Measurements from ENCODE around the gene KLHL42.
"Not testable (repeated sequence)": the region's sequence is repeated elsewhere in the genome, so short reads cannot be mapped to it uniquely, and the experiment has no call there.

The KLHL42 gene

GRCh38 chr12:27779920-27780611 is at the start of gene KLHL42, which contains the start of gene MANSC4:
KLHL42 (plus strand) TSS chr12:27780233; CDS start chr12:27780331, 98 bp downstream.
MANSC4 (minus strand) TSS chr12:27780236; CDS start chr12:27771276, 8,960 bp downstream.
- Histone ChIP-seq H3K9me3 (ENCODE audit: control insufficient read depth, low read depth, low read length) (no peaks in the 10 kb centered on the region), H3K27ac (ENCODE audit: low read length) (no peak within 1 kb of the TSS), H3K4me3 (ENCODE audit: low read length) (peak within 1 kb of the TSS; percentile 60)

GRCh38 chr12:27732281-27732680 is 47.8 kb upstream of the KLHL42 start:
- Histone ChIP-seq H3K9ac (ENCODE audit: low read length) (no peak overlapping the region), H3K27ac (ENCODE audit: low read length) (no peak overlapping the region), H3K27me3 (ENCODE audit: control insufficient read depth, insufficient read depth, low read length) (no peaks in the 10 kb centered on the region), H3K4me1 (ENCODE audit: control insufficient read depth, low read depth, low read length) (no peaks in the 10 kb centered on the region), H3K9me3 (ENCODE audit: control insufficient read depth, low read depth, low read length) (no peaks in the 10 kb centered on the region), H3K4me3 (ENCODE audit: low read length) (no peak overlapping the region), H3K36me3 (ENCODE audit: control insufficient read depth, low read depth, low read length) (peaks cover 27% of the 10 kb centered on the region)

More at GRCh38 chr12:27779920-27780611, at the start of gene KLHL42, which contains the start of gene MANSC4:
- Histone ChIP-seq H3K9ac (ENCODE audit: low read length) (peak within 1 kb of the TSS; percentile 72), H3K27me3 (ENCODE audit: control insufficient read depth, insufficient read depth, low read length) (no peaks in the 10 kb centered on the region), H3K36me3 (ENCODE audit: control insufficient read depth, low read depth, low read length) (no peaks in the 10 kb centered on the region), H3K4me1 (ENCODE audit: control insufficient read depth, low read depth, low read length) (peaks cover 24% of the 10 kb centered on the region)

GRCh38 chr12:27733052-27733656 is 46.9 kb upstream of the KLHL42 start:
- no peak overlapping the region for H3K27ac ChIP-seq (ENCODE audit: low read length)
- H3K36me3 ChIP-seq (ENCODE audit: control insufficient read depth, low read depth, low read length), result peaks cover 31% of the 10 kb centered on the region
- no peaks in the 10 kb centered on the region for H3K9me3 ChIP-seq (ENCODE audit: control insufficient read depth, low read depth, low read length)
- H3K9ac ChIP-seq (ENCODE audit: low read length), result no peak overlapping the region
- no peaks in the 10 kb centered on the region for H3K27me3 ChIP-seq (ENCODE audit: control insufficient read depth, insufficient read depth, low read length)
- no peaks in the 10 kb centered on the region for H3K4me1 ChIP-seq (ENCODE audit: control insufficient read depth, low read depth, low read length)
- no peak overlapping the region for H3K4me3 ChIP-seq (ENCODE audit: low read length)

GRCh38 chr12:27733791-27734190 is 46.2 kb upstream of the KLHL42 start:
- no peak overlapping the region for H3K9ac ChIP-seq (ENCODE audit: low read length)
- H3K9me3 ChIP-seq (ENCODE audit: control insufficient read depth, low read depth, low read length), result no peaks in the 10 kb centered on the region
- no peak overlapping the region for H3K4me3 ChIP-seq (ENCODE audit: low read length)
- no peak overlapping the region for H3K27ac ChIP-seq (ENCODE audit: low read length)
- no peaks in the 10 kb centered on the region for H3K27me3 ChIP-seq (ENCODE audit: control insufficient read depth, insufficient read depth, low read length)
- H3K4me1 ChIP-seq (ENCODE audit: control insufficient read depth, low read depth, low read length), result no peaks in the 10 kb centered on the region
- peaks cover 28% of the 10 kb centered on the region for H3K36me3 ChIP-seq (ENCODE audit: control insufficient read depth, low read depth, low read length)

- H3K36me3 ChIP-seq (ENCODE audit: control insufficient read depth, low read depth, low read length), result peaks cover 31% of the 10 kb centered on the region
- not testable (repeated sequence) for H3K27me3 ChIP-seq (ENCODE audit: control insufficient read depth, insufficient read depth, low read length); H3K27ac ChIP-seq (ENCODE audit: low read length)
These were observed 45.7 kb upstream of the KLHL42 start for GRCh38 chr12:27734321-27734720.

GRCh38 chr12:27743601-27744000 is 36.4 kb upstream of the KLHL42 start:
- Histone ChIP-seq H3K4me3 (ENCODE audit: low read length) (no peak overlapping the region), H3K4me1 (ENCODE audit: control insufficient read depth, low read depth, low read length) (no peaks in the 10 kb centered on the region), H3K9me3 (ENCODE audit: control insufficient read depth, low read depth, low read length) (no peaks in the 10 kb centered on the region), H3K9ac (ENCODE audit: low read length) (no peak overlapping the region), H3K36me3 (ENCODE audit: control insufficient read depth, low read depth, low read length) (peaks cover 11% of the 10 kb centered on the region), H3K27ac (ENCODE audit: low read length) (no peak overlapping the region), H3K27me3 (ENCODE audit: control insufficient read depth, insufficient read depth, low read length) (no peaks in the 10 kb centered on the region)

More at GRCh38 chr12:27734321-27734720, 45.7 kb upstream of the KLHL42 start:
- not testable (repeated sequence) for H3K9ac ChIP-seq (ENCODE audit: low read length); H3K9me3 ChIP-seq (ENCODE audit: control insufficient read depth, low read depth, low read length); H3K4me1 ChIP-seq (ENCODE audit: control insufficient read depth, low read depth, low read length); H3K4me3 ChIP-seq (ENCODE audit: low read length)

- not testable (repeated sequence) for H3K4me3 ChIP-seq (ENCODE audit: low read length); H3K27ac ChIP-seq (ENCODE audit: low read length)
These were observed 34.3 kb upstream of the KLHL42 start for GRCh38 chr12:27745734-27746133.

GRCh38 chr12:27747111-27747820 is 32.8 kb upstream of the KLHL42 start:
- no peaks in the 10 kb centered on the region for H3K4me1 ChIP-seq (ENCODE audit: control insufficient read depth, low read depth, low read length)
- H3K4me3 ChIP-seq (ENCODE audit: low read length), result no peak overlapping the region
- no peaks in the 10 kb centered on the region for H3K36me3 ChIP-seq (ENCODE audit: control insufficient read depth, low read depth, low read length)
- no peaks in the 10 kb centered on the region for H3K9me3 ChIP-seq (ENCODE audit: control insufficient read depth, low read depth, low read length)
- no peak overlapping the region for H3K27ac ChIP-seq (ENCODE audit: low read length)
- H3K27me3 ChIP-seq (ENCODE audit: control insufficient read depth, insufficient read depth, low read length), result no peaks in the 10 kb centered on the region
- H3K9ac ChIP-seq (ENCODE audit: low read length), result no peak overlapping the region

More at GRCh38 chr12:27745734-27746133, 34.3 kb upstream of the KLHL42 start:
- H3K27me3 ChIP-seq (ENCODE audit: control insufficient read depth, insufficient read depth, low read length); H3K4me1 ChIP-seq (ENCODE audit: control insufficient read depth, low read depth, low read length); H3K9me3 ChIP-seq (ENCODE audit: control insufficient read depth, low read depth, low read length); H3K36me3 ChIP-seq (ENCODE audit: control insufficient read depth, low read depth, low read length); H3K9ac ChIP-seq (ENCODE audit: low read length): not testable (repeated sequence)

GRCh38 chr12:27751386-27752047 is 28.5 kb upstream of the KLHL42 start:
- Histone ChIP-seq H3K4me3 (ENCODE audit: low read length) (no peak overlapping the region), H3K9ac (ENCODE audit: low read length) (no peak overlapping the region), H3K27me3 (ENCODE audit: control insufficient read depth, insufficient read depth, low read length) (no peaks in the 10 kb centered on the region), H3K36me3 (ENCODE audit: control insufficient read depth, low read depth, low read length) (peaks cover 12% of the 10 kb centered on the region), H3K27ac (ENCODE audit: low read length) (no peak overlapping the region), H3K4me1 (ENCODE audit: control insufficient read depth, low read depth, low read length) (no peaks in the 10 kb centered on the region), H3K9me3 (ENCODE audit: control insufficient read depth, low read depth, low read length) (no peaks in the 10 kb centered on the region)

GRCh38 chr12:27754795-27755194 is 25.2 kb upstream of the KLHL42 start:
- Histone ChIP-seq H3K4me1 (ENCODE audit: control insufficient read depth, low read depth, low read length) (no peaks in the 10 kb centered on the region), H3K9me3 (ENCODE audit: control insufficient read depth, low read depth, low read length) (no peaks in the 10 kb centered on the region), H3K36me3 (ENCODE audit: control insufficient read depth, low read depth, low read length) (peaks cover 17% of the 10 kb centered on the region), H3K4me3 (ENCODE audit: low read length) (no peak overlapping the region), H3K27ac (ENCODE audit: low read length) (no peak overlapping the region), H3K27me3 (ENCODE audit: control insufficient read depth, insufficient read depth, low read length) (no peaks in the 10 kb centered on the region), H3K9ac (ENCODE audit: low read length) (no peak overlapping the region)

GRCh38 chr12:27756670-27757195 is 23.3 kb upstream of the KLHL42 start:
- peaks cover 17% of the 10 kb centered on the region for H3K36me3 ChIP-seq (ENCODE audit: control insufficient read depth, low read depth, low read length)
- no peak overlapping the region for H3K9ac ChIP-seq (ENCODE audit: low read length)
- no peaks in the 10 kb centered on the region for H3K27me3 ChIP-seq (ENCODE audit: control insufficient read depth, insufficient read depth, low read length)
- H3K4me1 ChIP-seq (ENCODE audit: control insufficient read depth, low read depth, low read length), result no peaks in the 10 kb centered on the region
- H3K4me3 ChIP-seq (ENCODE audit: low read length), result no peak overlapping the region
- no peak overlapping the region for H3K27ac ChIP-seq (ENCODE audit: low read length)
- H3K9me3 ChIP-seq (ENCODE audit: control insufficient read depth, low read depth, low read length), result no peaks in the 10 kb centered on the region
